HFFc6 (cell line): ENCODE measurements around the gene DCLK2. TPM values are rescaled to one million over a fixed set of nuclear protein-coding genes. Genes with fewer than 3 reads are reported as not detected.

Source experiments
- DNase-seq: peaks from one replicate; pipeline ENCODE4 v3.0.0-alpha.2; 2018
- H3K27ac Mint-ChIP-seq: 2 replicates; pipeline ENCODE4 v1.8.0; 2020; ENCODE audit warnings: mild to moderate bottlenecking, mixed read lengths
- H3K27me3 Mint-ChIP-seq: 2 replicates; pipeline ENCODE4 v1.8.0; 2021; ENCODE audit warnings: mild to moderate bottlenecking, moderate library complexity, mixed read lengths; ENCODE audit not compliant: insufficient read depth
- H3K36me3 Mint-ChIP-seq: 2 replicates; pipeline ENCODE4 v1.8.0; 2021; ENCODE audit warnings: low read depth, mixed read lengths
- H3K4me1 Mint-ChIP-seq: 2 replicates; pipeline ENCODE4 v1.8.0; 2020; ENCODE audit warnings: low read depth, mixed read lengths
- H3K4me3 Mint-ChIP-seq: 2 replicates; pipeline ENCODE4 v1.8.0; 2020; ENCODE audit warnings: mild to moderate bottlenecking, moderate library complexity, mixed read lengths
- H3K9me3 Mint-ChIP-seq: 2 replicates; pipeline ENCODE4 v1.8.0; 2020; ENCODE audit warnings: mild to moderate bottlenecking, mixed read lengths
- CTCF ChIP-seq: fragments of 200-600 bp; sonication (generic); IDR thresholded peaks from 2 replicates; pipeline ENCODE4 v1.5.0; 2021; ENCODE audit warnings: antibody characterized with exemption, mild to moderate bottlenecking
- total RNA-seq, 6 experiments: library from RNA; stranded (reverse); fragmentation: NEBNext Ultra II Directional; extraction: Animal tissue kit (Norgen Biotek cat#: 25700); gene quantifications; 2 replicates in 1 of 6; 3 replicates in 5 of 6; pipeline ENCODE4 v1.2.3, GENCODE V29; 2021

Gene DCLK2
- total RNA-seq, 6 experiments from 2014 or later = 36.7 to 53.7 (median 38.4) TPM

- Mint-ChIP-seq H3K27me3 (no peaks in the 10 kb centered on the region), H3K27ac (no peak overlapping the region), H3K36me3 (no peaks in the 10 kb centered on the region), H3K4me1 (0 out of 2 replicates have a peak, but pooled peaks cover 8% of the 10 kb centered on the region), H3K4me3 (no peak overlapping the region), H3K9me3 (no peaks in the 10 kb centered on the region)
- TF ChIP-seq CTCF = no peak
- no peak for DNase-seq
These were observed 30.7 kb upstream of the DCLK2 start for GRCh38 chr4:150047546-150047945.

GRCh38 chr4:150049682-150050081 lies 28.6 kb upstream of the DCLK2 start:
- Mint-ChIP-seq H3K4me3 (no peak overlapping the region), H3K4me1 (0 out of 2 replicates have a peak, but pooled peaks cover 8% of the 10 kb centered on the region), H3K36me3 (no peaks in the 10 kb centered on the region), H3K9me3 (no peaks in the 10 kb centered on the region), H3K27ac (no peak overlapping the region), H3K27me3 (no peaks in the 10 kb centered on the region)
- no peak for TF ChIP-seq CTCF
- no peak for DNase-seq

- H3K4me1 Mint-ChIP-seq = 0 out of 2 replicates have a peak, but pooled peaks cover 8% of the 10 kb centered on the region
- no peak overlapping the region for H3K27ac Mint-ChIP-seq
- no peak for TF ChIP-seq CTCF
- no peak overlapping the region for H3K4me3 Mint-ChIP-seq
- DNase-seq = no peak
- H3K9me3 Mint-ChIP-seq = no peaks in the 10 kb centered on the region
- H3K36me3 Mint-ChIP-seq = no peaks in the 10 kb centered on the region
- H3K27me3 Mint-ChIP-seq = no peaks in the 10 kb centered on the region
These were observed 27.7 kb upstream of the DCLK2 start for GRCh38 chr4:150050566-150050965.

- peaks cover 4% of the 10 kb centered on the region for H3K36me3 Mint-ChIP-seq
- no peak for DNase-seq
- no peak overlapping the region for H3K27ac Mint-ChIP-seq
- H3K27me3 Mint-ChIP-seq = no peaks in the 10 kb centered on the region
- H3K9me3 Mint-ChIP-seq = no peaks in the 10 kb centered on the region
- H3K4me1 Mint-ChIP-seq = peaks cover 11% of the 10 kb centered on the region; the same call in 1 of the 2 replicates
- H3K4me3 Mint-ChIP-seq = no peak overlapping the region
- no peak for TF ChIP-seq CTCF
These were observed 27.1 kb upstream of the DCLK2 start for GRCh38 chr4:150051111-150051510.

GRCh38 chr4:150055467-150055866 lies 22.8 kb upstream of the DCLK2 start:
- 0 out of 2 replicates have a peak, but pooled peaks cover 1% of the 10 kb centered on the region for H3K27me3 Mint-ChIP-seq
- peaks cover 30% of the 10 kb centered on the region; the same call in 1 of the 2 replicates for H3K4me1 Mint-ChIP-seq
- no peak overlapping the region for H3K4me3 Mint-ChIP-seq
- H3K9me3 Mint-ChIP-seq = no peaks in the 10 kb centered on the region
- DNase-seq = no peak
- no peak for TF ChIP-seq CTCF
- H3K36me3 Mint-ChIP-seq = peaks cover 6% of the 10 kb centered on the region
- H3K27ac Mint-ChIP-seq = no peak overlapping the region

- Mint-ChIP-seq H3K4me3 (no peak overlapping the region), H3K27me3 (peaks cover 1% of the 10 kb centered on the region; the same call in 1 of the 2 replicates), H3K27ac (peak overlapping the region; percentile 69), H3K4me1 (peaks cover 40% of the 10 kb centered on the region), H3K9me3 (no peaks in the 10 kb centered on the region), H3K36me3 (peaks cover 6% of the 10 kb centered on the region)
- no peak for TF ChIP-seq CTCF
- peak; percentile 38 for DNase-seq
These were observed 21.7 kb upstream of the DCLK2 start for GRCh38 chr4:150056569-150056968.
